SK-N-MC (cell line): ENCODE measurements around the gene CCDC127.

Experiments
- EZH2 ChIP-seq: fragments of 200-600 bp; sonication (generic); IDR thresholded peaks from one replicate; pipeline ENCODE4 v1.6.1; 2017; ENCODE audit warnings: antibody characterized with exemption
- POLR2AphosphoS5 ChIP-seq: IDR thresholded peaks from 2 replicates; pipeline ENCODE4 v1.6.1; 2012; ENCODE audit warnings: mild to moderate bottlenecking, low read depth, low read length, borderline replicate concordance

DNA sequence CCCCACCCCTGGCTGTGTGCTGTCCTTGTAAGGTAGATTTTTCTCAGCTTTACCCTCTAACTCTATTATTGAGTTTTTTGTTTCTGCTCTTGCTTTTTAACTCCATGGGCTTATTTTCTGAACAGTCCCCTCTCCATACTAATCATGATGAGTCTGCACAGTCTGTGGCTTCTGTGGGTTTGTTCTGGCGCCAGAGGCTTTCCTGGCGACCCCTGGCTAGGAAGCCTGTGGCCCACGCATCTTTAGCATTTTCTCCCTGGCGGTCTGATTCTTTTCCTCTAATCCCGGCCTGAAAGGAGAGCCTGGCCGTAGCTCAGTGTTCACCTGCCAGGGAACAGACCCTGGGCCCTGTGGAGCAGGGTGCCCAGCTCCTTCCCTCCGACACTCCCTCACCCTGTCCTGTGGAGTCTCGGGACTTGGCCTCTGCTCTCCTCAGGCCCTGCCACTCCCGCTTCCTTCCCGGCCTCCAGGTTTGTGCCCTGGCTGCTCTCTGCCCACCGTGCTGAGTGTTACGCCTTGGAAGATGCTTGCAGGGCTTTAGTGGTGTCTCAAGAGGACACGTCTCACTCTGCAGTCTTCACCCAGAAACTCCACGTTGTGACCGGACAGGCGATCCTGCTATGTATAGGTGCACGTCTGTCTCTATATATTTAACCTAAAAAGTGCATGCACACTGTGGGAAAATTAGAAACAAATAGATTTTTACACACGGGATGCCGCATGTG, 58.3 kb downstream of the CCDC127 start:
- TF ChIP-seq EZH2 = no peak
- no peak for TF ChIP-seq POLR2AphosphoS5
